NB4 (cell line): Measurements from ENCODE around the gene C1QTNF12.

Source experiments
- DNase-seq: peaks from one replicate; pipeline ENCODE4 v3.0.0; 2010; ENCODE audit warnings: low read depth
- H3K4me3 ChIP-seq: one replicate; pipeline ENCODE4 v1.5.1; 2011; ENCODE audit warnings: mild to moderate bottlenecking, low read depth, low read length, moderate library complexity
- CTCF ChIP-seq: IDR thresholded peaks from one replicate; pipeline ENCODE4 v1.5.1; 2012; ENCODE audit warnings: low read depth, low read length
- MAX ChIP-seq: IDR thresholded peaks from 2 replicates; pipeline ENCODE4 v1.6.1; 2011; ENCODE audit warnings: low read depth, low read length
- MYC ChIP-seq: IDR thresholded peaks from 2 replicates; pipeline ENCODE4 v1.6.1; 2011; ENCODE audit warnings: low read depth, low read length
- POLR2A ChIP-seq: IDR thresholded peaks from 2 replicates; pipeline ENCODE4 v1.6.1; 2011; ENCODE audit warnings: mild to moderate bottlenecking; ENCODE audit not compliant: insufficient read length; ENCODE audit errors: extremely low read depth

The C1QTNF12 gene

GRCh38 chr1:1259119-1259488, 12.6 kb upstream of the C1QTNF12 start:
- H3K4me3 ChIP-seq, result no peak overlapping the region
- no peak for TF ChIP-seq POLR2A
- TF ChIP-seq MAX, result no peak
- no peak for TF ChIP-seq CTCF
- TF ChIP-seq MYC, result no peak
- no peak for DNase-seq

- DNase-seq, result no peak
- TF ChIP-seq MYC (no peak), POLR2A (no peak), MAX (no peak), CTCF (no peak)
- H3K4me3 ChIP-seq, result no peak overlapping the region
These were observed 10.7 kb upstream of the C1QTNF12 start for GRCh38 chr1:1256956-1257871.

- no peak for DNase-seq
- TF ChIP-seq POLR2A, result no peak
- no peak for TF ChIP-seq MYC
- TF ChIP-seq CTCF, result no peak
- no peak for TF ChIP-seq MAX
- H3K4me3 ChIP-seq, result no peak overlapping the region
These were observed 9.1 kb upstream of the C1QTNF12 start for GRCh38 chr1:1255611-1256010.

GRCh38 chr1:1255078-1255477, 8.6 kb upstream of the C1QTNF12 start:
- no peak for DNase-seq
- no peak for TF ChIP-seq MYC
- no peak for TF ChIP-seq CTCF
- TF ChIP-seq POLR2A, result no peak
- TF ChIP-seq MAX, result no peak
- H3K4me3 ChIP-seq, result no peak overlapping the region

- TF ChIP-seq POLR2A (no peak), MYC (no peak), MAX (no peak), CTCF (no peak)
- H3K4me3 ChIP-seq, result no peak overlapping the region
- no peak for DNase-seq
These were observed 8.1 kb upstream of the C1QTNF12 start for GRCh38 chr1:1254667-1254998.
